T-helper 2 cell (primary cell): ENCODE measurements around the gene KRTAP5-5.
"Not testable (repeated sequence)": the region's sequence is repeated elsewhere in the genome, so short reads cannot be mapped to it uniquely, and the experiment has no call there.

ENCODE experiments used
- DNase-seq, 5 experiments: peaks; one replicate each; pipeline versions ENCODE4 v3.0.0 to v3.0.0-alpha.2; 2012 to 2022

Gene KRTAP5-5

GRCh38 chr11:1660111-1660867 lies 30.7 kb downstream of the KRTAP5-5 start:
- no peak for DNase-seq

GRCh38 chr11:1661454-1662269 lies 32.1 kb downstream of the KRTAP5-5 start:
- DNase-seq = not testable (repeated sequence)

GRCh38 chr11:1662699-1663283 lies 33.2 kb downstream of the KRTAP5-5 start:
- DNase-seq = not testable (repeated sequence)

GRCh38 chr11:1665313-1665712 lies 35.7 kb downstream of the KRTAP5-5 start:
- DNase-seq = no peak

- no peak for DNase-seq
Measured at GRCh38 chr11:1667121-1667850, 37.7 kb downstream of the KRTAP5-5 start.

- DNase-seq = no peak
Measured at GRCh38 chr11:1667906-1668305, 38.3 kb downstream of the KRTAP5-5 start.

GRCh38 chr11:1668911-1669473 lies 39.4 kb downstream of the KRTAP5-5 start:
- no peak for DNase-seq

- DNase-seq = no peak
Measured at GRCh38 chr11:1669546-1670218, 40.1 kb downstream of the KRTAP5-5 start.

GRCh38 chr11:1670457-1670856 lies 40.9 kb downstream of the KRTAP5-5 start:
- not testable (repeated sequence) for DNase-seq

GRCh38 chr11:1670905-1671371 lies 41.4 kb downstream of the KRTAP5-5 start:
- no peak for DNase-seq

GRCh38 chr11:1671658-1672057 lies 42.1 kb downstream of the KRTAP5-5 start:
- no peak for DNase-seq

GRCh38 chr11:1672613-1673350 lies 43.2 kb downstream of the KRTAP5-5 start:
- DNase-seq = no peak

GRCh38 chr11:1673446-1674172 lies 44.0 kb downstream of the KRTAP5-5 start:
- DNase-seq = no peak

- no peak for DNase-seq
Measured at GRCh38 chr11:1674173-1675131, 44.9 kb downstream of the KRTAP5-5 start.

GRCh38 chr11:1675536-1676228 lies 46.1 kb downstream of the KRTAP5-5 start:
- no peak for DNase-seq

GRCh38 chr11:1676229-1676740 lies 46.7 kb downstream of the KRTAP5-5 start:
- no peak for DNase-seq

- DNase-seq = no peak
Measured at GRCh38 chr11:1679881-1680280, 50.3 kb downstream of the KRTAP5-5 start.
